DOHH2 (cell line): ENCODE measurements around the gene FAM229A.
A peak's percentile ranks its signal among the peaks of the same experiment; 100 is the strongest.

Experiments used
- H3F3A ChIP-seq: fragments of 200-600 bp; sonication (generic), shearing (Covaris generic); 2 replicates; pipeline ENCODE4 v1.6.0; 2016; ENCODE audit warnings: antibody characterized with exemption, mild to moderate bottlenecking; ENCODE audit not compliant: control insufficient read depth, insufficient read depth
- H3K27ac ChIP-seq: fragments of 200-600 bp; sonication (generic); 2 replicates; pipeline ENCODE4 v1.5.1; 2014; ENCODE audit warnings: low read depth, mild to moderate bottlenecking, low read length, moderate library complexity
- H3K27me3 ChIP-seq: fragments of 200-600 bp; sonication (generic); 2 replicates; pipeline ENCODE4 v1.6.1; 2014; ENCODE audit warnings: mild to moderate bottlenecking, low read length, mixed read lengths; ENCODE audit not compliant: control insufficient read depth
- H3K36me3 ChIP-seq: fragments of 200-600 bp; sonication (generic); 2 replicates; pipeline ENCODE4 v1.6.1; 2014; ENCODE audit warnings: mild to moderate bottlenecking, low read length, moderate library complexity, mixed read lengths; ENCODE audit not compliant: control insufficient read depth
- H3K4me1 ChIP-seq: fragments of 200-600 bp; sonication (generic); 2 replicates; pipeline ENCODE4 v1.6.1; 2014; ENCODE audit warnings: mild to moderate bottlenecking, low read length, mixed read lengths; ENCODE audit not compliant: control insufficient read depth
- H3K4me2 ChIP-seq: fragments of 200-600 bp; sonication (generic); 2 replicates; pipeline ENCODE4 v1.6.0; 2014; ENCODE audit warnings: mild to moderate bottlenecking, low read length, moderate library complexity
- H3K4me3 ChIP-seq: fragments of 200-600 bp; sonication (generic); 2 replicates; pipeline ENCODE4 v1.5.1; 2014; ENCODE audit warnings: mild to moderate bottlenecking, low read length, mixed read lengths
- H3K79me2 ChIP-seq: fragments of 200-600 bp; sonication (generic); 2 replicates; pipeline ENCODE4 v1.6.1; 2014; ENCODE audit warnings: mild to moderate bottlenecking, low read length, mixed read lengths; ENCODE audit not compliant: control insufficient read depth
- H3K9me2 ChIP-seq: fragments of 200-600 bp; sonication (generic); replicated peaks from 2 replicates; pipeline ENCODE4 v1.6.1; 2014; ENCODE audit warnings: mild to moderate bottlenecking, low read length, mixed read lengths; ENCODE audit not compliant: control insufficient read depth
- H3K9me3 ChIP-seq: fragments of 200-600 bp; sonication (generic); 2 replicates; pipeline ENCODE4 v1.6.1; 2014; ENCODE audit warnings: antibody characterized with exemption, low read length, mixed read lengths; ENCODE audit not compliant: control insufficient read depth, insufficient read depth
- H4K20me1 ChIP-seq: fragments of 200-600 bp; sonication (generic); 2 replicates; pipeline ENCODE4 v1.6.0; 2014; ENCODE audit warnings: low read depth, mild to moderate bottlenecking, antibody characterized with exemption, low read length, moderate library complexity; ENCODE audit not compliant: control insufficient read depth, insufficient read depth
- CTCF ChIP-seq: fragments of 200-600 bp; sonication (generic); IDR thresholded peaks from one replicate; pipeline ENCODE4 v1.5.1; 2014; ENCODE audit warnings: antibody characterized with exemption, mild to moderate bottlenecking, low read depth, low read length; ENCODE audit not compliant: poor library complexity, severe bottlenecking
- EZH2phosphoT487 ChIP-seq: fragments of 200-600 bp; sonication (generic); IDR thresholded peaks from 2 replicates; pipeline ENCODE4 v1.6.1; 2017; ENCODE audit warnings: borderline replicate concordance, mild to moderate bottlenecking, antibody characterized with exemption, low read length, moderate library complexity, mixed read lengths

FAM229A gene

GRCh38 chr1:32405672-32406467 lies 43.6 kb upstream of the FAM229A start:
- Histone ChIP-seq H3K36me3 (no peaks in the 10 kb centered on the region), H3K79me2 (no peaks in the 10 kb centered on the region), H3K4me1 (no peaks in the 10 kb centered on the region), H3K9me3 (no peaks in the 10 kb centered on the region), H3K4me3 (no peak overlapping the region), H3F3A (no peaks in the 10 kb centered on the region), H3K9me2 (no peaks in the 10 kb centered on the region), H3K27me3 (no peaks in the 10 kb centered on the region), H3K4me2 (no peak overlapping the region), H4K20me1 (no peaks in the 10 kb centered on the region), H3K27ac (no peak overlapping the region)
- no peak for TF ChIP-seq EZH2phosphoT487
- no peak for TF ChIP-seq CTCF

GRCh38 chr1:32404946-32405345 lies 42.7 kb upstream of the FAM229A start:
- H3K36me3 ChIP-seq, result no peaks in the 10 kb centered on the region
- no peaks in the 10 kb centered on the region for H4K20me1 ChIP-seq
- H3K9me2 ChIP-seq, result no peaks in the 10 kb centered on the region
- TF ChIP-seq CTCF (no peak), EZH2phosphoT487 (no peak)
- H3K79me2 ChIP-seq, result no peaks in the 10 kb centered on the region
- no peaks in the 10 kb centered on the region for H3K27me3 ChIP-seq
- no peak overlapping the region for H3K4me2 ChIP-seq
- no peak overlapping the region for H3K27ac ChIP-seq
- no peaks in the 10 kb centered on the region for H3K9me3 ChIP-seq
- H3K4me3 ChIP-seq, result no peak overlapping the region
- no peaks in the 10 kb centered on the region for H3F3A ChIP-seq
- H3K4me1 ChIP-seq, result no peaks in the 10 kb centered on the region

- Histone ChIP-seq H3K27me3 (no peaks in the 10 kb centered on the region), H3K27ac (no peak overlapping the region), H3K4me1 (no peaks in the 10 kb centered on the region), H3K4me3 (no peak overlapping the region), H3K79me2 (no peaks in the 10 kb centered on the region), H3K36me3 (no peaks in the 10 kb centered on the region), H3K4me2 (peak overlapping the region; percentile 40), H4K20me1 (no peaks in the 10 kb centered on the region), H3F3A (no peaks in the 10 kb centered on the region), H3K9me2 (no peaks in the 10 kb centered on the region), H3K9me3 (no peaks in the 10 kb centered on the region)
- no peak for TF ChIP-seq EZH2phosphoT487
- peak; percentile 88 for TF ChIP-seq CTCF
Measured at GRCh38 chr1:32400876-32401631, 38.8 kb upstream of the FAM229A start.
